ENCODE results near the gene NUDT1. TPM values are rescaled to one million over a fixed set of nuclear protein-coding genes. Genes with fewer than 3 reads are reported as not detected.

Gene NUDT1
- total RNA-seq (2022; extraction: Qiagen RNA extraction; ENCODE audit: low read depth) = 88.1 to 116 TPM (median 105 TPM) in 5 replicates

GRCh38 chr7:2241580-2242540, at the start of gene NUDT1, which contains the start of gene MRM2:
Gene NUDT1, plus strand, starts transcription at chr7:2242226. Its CDS starts 2,349 bp downstream, at chr7:2244575.
Gene MRM2, minus strand, starts transcription at chr7:2242205. Its CDS starts 36 bp downstream, at chr7:2242169.

GRCh38 chr7:2232766-2233520, 9.1 kb upstream of the NUDT1 start, which contains the start of gene MAD1L1:
Gene MAD1L1, minus strand, starts transcription at chr7:2232945. Its CDS starts 2,812 bp downstream, at chr7:2230133.

Other genes starting within 250 kb of the NUDT1 start
- 10.4 to 27.2 TPM (median 24.0 TPM) in 5 replicates for gene MAD1L1, start 9.3 kb upstream of the NUDT1 start, total RNA-seq (2022; extraction: Qiagen RNA extraction; ENCODE audit: low read depth)
- 48.3 to 61.1 TPM (median 52.8 TPM) in 5 replicates for gene MRM2, start within 50 bp of the NUDT1 start, total RNA-seq (2022; extraction: Qiagen RNA extraction; ENCODE audit: low read depth)
- 61.0 to 101 TPM (median 87.3 TPM) in 5 replicates for gene SNX8, start 72.2 kb downstream of the NUDT1 start, total RNA-seq (2022; extraction: Qiagen RNA extraction; ENCODE audit: low read depth)
- gene EIF3B, start 112.6 kb downstream of the NUDT1 start, total RNA-seq (2022; extraction: Qiagen RNA extraction; ENCODE audit: low read depth) = 223 to 260 TPM (median 250 TPM) in 5 replicates
- gene CHST12, start 161.4 kb downstream of the NUDT1 start, total RNA-seq (2022; extraction: Qiagen RNA extraction; ENCODE audit: low read depth) = 6.2 to 15.7 TPM (median 13.9 TPM) in 5 replicates
- not detected in 5 replicates for gene GRIFIN, start 234.2 kb downstream of the NUDT1 start, total RNA-seq (2022; extraction: Qiagen RNA extraction; ENCODE audit: low read depth)

Measured in A549 treated with ZK216348 at 1 μM for 4 hours (cell line).